Measurements from ENCODE around the gene NTRK1.

Gene NTRK1

DNA sequence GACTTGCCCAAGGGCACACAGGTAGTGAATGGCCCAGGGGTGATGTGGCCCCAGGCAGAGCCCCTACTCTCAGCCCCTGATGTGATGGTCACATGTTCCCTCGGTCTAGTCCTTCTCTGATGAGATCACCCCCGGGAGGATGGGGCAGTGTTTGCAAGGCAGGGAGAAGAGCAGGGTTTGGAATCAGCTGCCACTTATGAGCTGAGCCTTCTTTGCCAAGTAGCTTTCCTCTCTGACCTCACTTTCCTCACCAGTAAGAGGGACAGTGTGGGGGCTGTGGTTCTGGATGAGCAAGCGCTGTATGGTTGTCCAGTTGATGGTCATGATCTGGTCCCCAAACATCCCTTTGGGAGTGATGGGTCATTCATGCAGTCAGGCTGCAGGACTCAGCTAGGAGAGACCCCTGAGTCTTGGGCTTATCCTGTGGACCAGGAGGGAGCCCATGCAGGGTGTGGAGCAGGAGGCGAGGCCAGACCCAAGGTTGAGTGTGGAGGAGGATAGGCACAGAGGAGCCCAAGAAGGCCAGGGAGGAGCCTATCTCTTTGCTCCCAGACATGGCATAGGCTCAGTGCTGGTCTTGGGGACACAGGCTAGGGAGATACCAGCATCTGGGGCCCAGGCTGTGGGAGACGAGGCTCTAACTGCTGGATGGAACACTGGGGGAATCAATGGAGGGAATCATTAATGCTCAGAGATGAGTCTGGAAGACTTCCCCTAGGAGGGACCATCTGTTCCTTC, 16.9 kb downstream of the NTRK1 start:
- ChIA-PET CTCF (interaction anchor here (0.8 to 2.4 kb wide), 5 partner anchors 14 to 188 kb away, joined by 3 to 5 read pairs (median 5); partner anchors contain the start of gene NTRK1), POLR2A (interaction anchor here (1.1 to 1.3 kb wide), 2 partner anchors 18 to 149 kb away, joined by 3 to 5 read pairs; partner anchors contain the start of genes ISG20L2 and METTL25B)
- no peak for DNase-seq (ENCODE audit: extremely low spot score)
- no peak for TF ChIP-seq FOXM1 (IDR thresholded peaks at IDR 0.05; ENCODE audit: borderline replicate concordance)
- no peak for TF ChIP-seq FOXA1 (IDR thresholded peaks at IDR 0.05)
- TF ChIP-seq SP1 (IDR thresholded peaks at IDR 0.05): no peak
- TF ChIP-seq ELF4 (IDR thresholded peaks at IDR 0.05): no peak
- TF ChIP-seq CTBP1 (IDR thresholded peaks at IDR 0.05; ENCODE audit: borderline replicate concordance): no peak
- no peak for TF ChIP-seq LEF1 (IDR thresholded peaks at IDR 0.05; ENCODE audit: borderline replicate concordance)
- TF ChIP-seq BHLHE40 (IDR thresholded peaks at IDR 0.05; ENCODE audit: borderline replicate concordance): no peak
- TF ChIP-seq, protein P1, sequence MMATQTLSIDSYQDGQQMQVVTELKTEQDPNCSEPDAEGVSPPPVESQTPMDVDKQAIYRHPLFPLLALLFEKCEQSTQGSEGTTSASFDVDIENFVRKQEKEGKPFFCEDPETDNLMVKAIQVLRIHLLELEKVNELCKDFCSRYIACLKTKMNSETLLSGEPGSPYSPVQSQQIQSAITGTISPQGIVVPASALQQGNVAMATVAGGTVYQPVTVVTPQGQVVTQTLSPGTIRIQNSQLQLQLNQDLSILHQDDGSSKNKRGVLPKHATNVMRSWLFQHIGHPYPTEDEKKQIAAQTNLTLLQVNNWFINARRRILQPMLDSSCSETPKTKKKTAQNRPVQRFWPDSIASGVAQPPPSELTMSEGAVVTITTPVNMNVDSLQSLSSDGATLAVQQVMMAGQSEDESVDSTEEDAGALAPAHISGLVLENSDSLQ (IDR thresholded peaks at IDR 0.05): no peak
- TF ChIP-seq FOXK2 (IDR thresholded peaks at IDR 0.05): no peak

DNA sequence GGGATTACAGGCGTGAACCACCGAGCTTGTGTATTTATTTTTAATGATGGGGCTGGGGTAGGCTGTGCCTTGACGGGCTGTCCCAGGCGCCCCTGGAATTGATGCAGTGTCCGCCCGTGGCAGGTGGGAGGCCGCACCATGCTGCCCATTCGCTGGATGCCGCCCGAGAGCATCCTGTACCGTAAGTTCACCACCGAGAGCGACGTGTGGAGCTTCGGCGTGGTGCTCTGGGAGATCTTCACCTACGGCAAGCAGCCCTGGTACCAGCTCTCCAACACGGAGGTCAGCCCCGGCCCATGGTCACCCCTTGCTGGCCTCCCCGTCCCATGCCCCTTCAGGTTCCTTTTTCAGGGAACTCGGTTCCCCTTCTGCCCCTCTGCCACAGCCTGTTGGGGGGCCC, 19.2 kb downstream of the NTRK1 start:
- TF ChIP-seq SP1 (IDR thresholded peaks at IDR 0.05) (no peak), ZNF384 (IDR thresholded peaks at IDR 0.05) (no peak), ELF4 (IDR thresholded peaks at IDR 0.05) (no peak), ARNT (IDR thresholded peaks at IDR 0.05) (no peak), HDGF (IDR thresholded peaks at IDR 0.05; ENCODE audit: borderline replicate concordance) (no peak), NFRKB (IDR thresholded peaks at IDR 0.05) (no peak), CTBP1 (IDR thresholded peaks at IDR 0.05; ENCODE audit: borderline replicate concordance) (no peak), L3MBTL2 (conservative IDR thresholded peaks at IDR 0.05) (no peak), FOXA1 (IDR thresholded peaks at IDR 0.05) (no peak), FOXM1 (IDR thresholded peaks at IDR 0.05; ENCODE audit: borderline replicate concordance) (no peak), SUZ12 (IDR thresholded peaks at IDR 0.05) (no peak), LEF1 (IDR thresholded peaks at IDR 0.05; ENCODE audit: borderline replicate concordance) (no peak), TARDBP (IDR thresholded peaks at IDR 0.05) (no peak), BHLHE40 (IDR thresholded peaks at IDR 0.05; ENCODE audit: borderline replicate concordance) (no peak), FOXK2 (IDR thresholded peaks at IDR 0.05) (no peak)
- TF ChIP-seq, protein P1 (IDR thresholded peaks at IDR 0.05): no peak

DNA sequence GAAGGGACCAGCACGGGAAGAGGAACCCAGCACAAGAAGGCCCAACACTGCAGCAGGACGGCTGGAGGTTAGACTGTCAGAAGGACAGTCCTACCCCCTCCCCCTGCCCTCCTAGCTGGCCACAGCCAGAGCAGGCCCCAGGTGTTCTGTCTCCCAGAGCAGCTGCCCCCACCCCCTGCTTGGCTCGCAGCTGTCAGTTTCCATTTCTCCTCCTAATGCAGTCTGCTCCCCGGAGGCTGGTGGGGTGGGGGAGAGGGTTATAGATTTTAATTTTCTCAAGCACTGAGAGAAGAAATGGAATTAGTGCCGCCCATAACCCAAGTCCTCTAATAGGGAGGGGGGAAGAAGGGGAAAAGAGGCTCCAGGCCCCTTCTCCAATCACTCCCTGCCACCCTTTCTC, 19.8 kb downstream of the NTRK1 start:
- no peak for TF ChIP-seq SUZ12 (IDR thresholded peaks at IDR 0.05)
- no peak for TF ChIP-seq LEF1 (IDR thresholded peaks at IDR 0.05; ENCODE audit: borderline replicate concordance)
- TF ChIP-seq ZNF384 (IDR thresholded peaks at IDR 0.05): no peak
- no peak for TF ChIP-seq TARDBP (IDR thresholded peaks at IDR 0.05)
- TF ChIP-seq, protein P1 (IDR thresholded peaks at IDR 0.05): no peak
- ChIA-PET CTCF (interaction anchor here (0.7 to 2.5 kb wide), 4 partner anchors 10 to 47 kb away, joined by 3 to 10 read pairs (median 5); partner anchors contain the start of gene NTRK1), POLR2A (no interaction called here)
- no peak for DNase-seq (ENCODE audit: extremely low spot score)

More for the DNA sequence above, 19.2 kb downstream of the NTRK1 start:
- ChIA-PET POLR2A (no interaction called here), CTCF (interaction anchor here (1.1 to 2.5 kb wide), 3 partner anchors 11 to 48 kb away, joined by 4 to 10 read pairs (median 6); partner anchors contain the start of gene NTRK1)
- DNase-seq (ENCODE audit: extremely low spot score): no peak

DNA sequence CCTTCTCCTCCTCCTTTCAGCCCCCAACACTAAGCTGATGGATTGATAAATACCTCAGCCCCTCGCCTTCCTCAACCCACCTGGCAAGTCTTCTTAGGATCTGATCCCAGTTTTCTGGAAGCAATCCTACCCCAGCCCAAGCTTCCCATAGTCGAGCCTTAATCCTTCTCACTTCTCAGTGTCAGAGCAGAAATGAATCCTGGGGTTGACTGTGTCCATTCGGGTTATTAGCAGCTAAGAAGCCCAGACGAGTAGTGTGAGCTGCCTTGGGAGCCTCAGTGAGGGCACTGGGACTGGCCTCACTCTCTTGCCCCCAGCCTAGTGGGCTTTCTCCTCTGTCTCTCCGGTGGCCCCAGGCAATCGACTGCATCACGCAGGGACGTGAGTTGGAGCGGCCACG, 20.4 kb downstream of the NTRK1 start:
- TF ChIP-seq ARNT (IDR thresholded peaks at IDR 0.05) (no peak), NFRKB (IDR thresholded peaks at IDR 0.05) (no peak), SP1 (IDR thresholded peaks at IDR 0.05) (no peak)
- ChIA-PET CTCF (interaction anchor here (0.7 to 2.5 kb wide), 3 partner anchors 9 to 30 kb away, joined by 3 to 10 read pairs (median 6); partner anchors contain the start of gene NTRK1), POLR2A (no interaction called here)
- DNase-seq (ENCODE audit: extremely low spot score): no peak

DNA sequence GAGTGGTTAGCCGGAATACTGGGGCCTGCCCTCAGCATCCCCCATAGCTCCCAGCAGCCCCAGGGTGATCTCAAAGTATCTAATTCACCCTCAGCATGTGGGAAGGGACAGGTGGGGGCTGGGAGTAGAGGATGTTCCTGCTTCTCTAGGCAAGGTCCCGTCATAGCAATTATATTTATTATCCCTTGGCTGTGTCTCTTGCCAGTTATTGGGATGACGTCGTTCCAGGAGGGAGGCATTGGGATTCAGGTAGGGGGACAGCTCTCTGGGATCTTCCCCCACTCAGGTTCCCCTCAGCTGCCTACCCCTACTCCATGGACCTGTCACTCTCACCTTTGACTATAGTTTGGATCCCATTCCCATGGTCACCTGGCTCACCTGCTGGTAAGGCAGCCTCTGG, 21.0 kb downstream of the NTRK1 start:
- TF ChIP-seq SUZ12 (IDR thresholded peaks at IDR 0.05) (no peak), NFRKB (IDR thresholded peaks at IDR 0.05) (no peak), ARNT (IDR thresholded peaks at IDR 0.05) (no peak), CTBP1 (IDR thresholded peaks at IDR 0.05; ENCODE audit: borderline replicate concordance) (no peak)
- CTCF ChIA-PET: interaction anchor here (0.6 kb wide), 1 partner anchor 87 kb away, joined by 3 read pairs; no protein-coding TSS in a partner anchor
- no peak for DNase-seq (ENCODE audit: extremely low spot score)
- POLR2A ChIA-PET: no interaction called here

DNA sequence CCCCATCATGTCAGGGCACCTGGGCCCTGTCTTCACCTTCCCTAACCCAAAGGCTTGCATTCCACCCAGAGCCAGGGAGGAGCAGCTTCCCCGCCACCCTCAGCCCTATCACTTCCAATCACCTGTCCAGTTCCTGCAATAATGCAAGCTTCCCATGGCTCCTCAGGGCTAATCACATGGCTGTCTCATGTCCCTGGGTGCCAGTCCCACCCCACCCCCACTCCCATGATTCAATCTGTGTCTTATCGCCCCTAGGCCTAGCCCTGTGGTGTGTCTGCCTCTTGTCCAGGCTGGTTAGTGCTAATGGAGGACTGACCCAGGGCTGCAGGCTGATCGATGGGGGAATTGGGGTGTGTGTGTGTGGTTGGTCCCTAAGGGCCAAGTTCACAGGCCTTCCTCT, 21.9 kb downstream of the NTRK1 start:
- CTCF ChIA-PET: no interaction called here
- TF ChIP-seq SUZ12 (IDR thresholded peaks at IDR 0.05): no peak
- TF ChIP-seq, protein P1 (IDR thresholded peaks at IDR 0.05): no peak
- POLR2A ChIA-PET: no interaction called here
- no peak for DNase-seq (ENCODE audit: extremely low spot score)
